H1 (cell line): ENCODE measurements around the gene TMEM198. TPM values are rescaled to one million over a fixed set of nuclear protein-coding genes. Genes with fewer than 3 reads are reported as not detected.
A peak's percentile ranks its signal among the peaks of the same experiment; 100 is the strongest.

Experiments
- CTCF ChIA-PET: fragments of 300-600 bp; sonication (Branson Sonifier 250); formaldehyde crosslinking; loops from one replicate; lab custom pipeline; 2021; ENCODE audit not compliant: partially characterized antibody; lab: Charles Lee
- POLR2A ChIA-PET: fragments of 300-600 bp; sonication (Branson Sonifier 250); formaldehyde crosslinking; loops from one replicate; lab custom pipeline; 2021; ENCODE audit warnings: inconsistent platforms; ENCODE audit not compliant: partially characterized antibody; lab: Charles Lee
- DNase-seq, 2 experiments: peaks; one replicate each; pipeline versions ENCODE4 v3.0.0 to v3.0.0-alpha.2; 2010 to 2022; ENCODE audit warnings: low spot score in 2 of 2, low read depth in 1 of 2, mixed read lengths in 1 of 2
- FAIRE-seq: peaks from 2 replicates; lab custom pipeline; 2011; peaks lifted over from hg19 to GRCh38; lab: Jason Lieb, UNC
- H2AFZ ChIP-seq: 2 replicates; pipeline ENCODE4 v1.8.1; 2012; ENCODE audit warnings: low read length, inconsistent platforms
- H2AK5ac ChIP-seq: 2 replicates; pipeline ENCODE4 v1.6.1; 2013; ENCODE audit warnings: low read depth, low read length
- H2BK120ac ChIP-seq: replicated peaks from 2 replicates; pipeline ENCODE3; 2013; ENCODE audit warnings: low read depth, low read length, inconsistent platforms
- H2BK12ac ChIP-seq: 2 replicates; pipeline ENCODE4 v1.6.1; 2013; ENCODE audit warnings: low read depth, low read length
- H2BK15ac ChIP-seq: 2 replicates; pipeline ENCODE4 v1.6.1; 2013; ENCODE audit warnings: low read length
- H2BK20ac ChIP-seq: 2 replicates; pipeline ENCODE4 v1.6.1; 2013; ENCODE audit warnings: low read length
- H2BK5ac ChIP-seq: 2 replicates; pipeline ENCODE4 v1.6.1; 2013; ENCODE audit warnings: low read depth, low read length
- H3K14ac ChIP-seq: 2 replicates; pipeline ENCODE4 v1.6.1; 2013; ENCODE audit warnings: inconsistent platforms; ENCODE audit not compliant: insufficient read length
- H3K18ac ChIP-seq: 2 replicates; pipeline ENCODE4 v1.6.1; 2013; ENCODE audit warnings: low read length; ENCODE audit errors: extremely low read depth
- H3K23ac ChIP-seq: 2 replicates; pipeline ENCODE4 v1.6.1; 2013; ENCODE audit warnings: inconsistent platforms; ENCODE audit not compliant: insufficient read length
- H3K23me2 ChIP-seq: 2 replicates; pipeline ENCODE4 v1.6.1; 2013; ENCODE audit warnings: low read depth, low read length
- H3K27ac ChIP-seq: 2 replicates; pipeline ENCODE4 v1.6.1; 2011; ENCODE audit warnings: low read depth, low read length, inconsistent platforms
- H3K27me3 ChIP-seq, 4 experiments: replicated peaks in 1 of 4; 1 replicate in 1 of 4; 2 replicates in 3 of 4; pipeline versions ENCODE4 v1.6.1 to v1.8.1; 2011 to 2013; ENCODE audit warnings: low read length in 3 of 4, mild to moderate bottlenecking in 3 of 4, inconsistent platforms in 2 of 4, mixed read lengths in 2 of 4, moderate library complexity in 1 of 4; ENCODE audit not compliant: control insufficient read depth in 3 of 4, insufficient read depth in 3 of 4; ENCODE audit errors: extremely low read depth in 1 of 4
- H3K36me3 ChIP-seq, 4 experiments: 2 replicates each; pipeline versions ENCODE4 v1.6.1 to v1.8.1; 2011 to 2013; ENCODE audit warnings: mild to moderate bottlenecking in 4 of 4, low read length in 3 of 4, moderate library complexity in 2 of 4, control low read depth in 1 of 4, inconsistent platforms in 1 of 4; ENCODE audit not compliant: insufficient read depth in 4 of 4, control insufficient read depth in 2 of 4
- H3K4ac ChIP-seq: replicated peaks from 2 replicates; pipeline ENCODE3; 2013; ENCODE audit warnings: low read length, low read depth, mixed read lengths, inconsistent platforms; ENCODE audit not compliant: insufficient read length
- H3K4me1 ChIP-seq, 4 experiments: replicated peaks in 1 of 4; 1 replicate in 1 of 4; 2 replicates in 3 of 4; pipeline versions ENCODE4 v1.6.1 to v1.8.1; 2011 to 2013; ENCODE audit warnings: low read length in 3 of 4, inconsistent platforms in 2 of 4, mixed read lengths in 1 of 4; ENCODE audit not compliant: insufficient read depth in 4 of 4, control insufficient read depth in 3 of 4
- H3K4me2 ChIP-seq, 2 experiments: 2 replicates each; pipeline versions ENCODE4 v1.6.1 to v1.8.1; 2011 to 2013; ENCODE audit warnings: low read depth in 2 of 2, low read length in 2 of 2, control low read depth in 1 of 2, inconsistent platforms in 1 of 2, mild to moderate bottlenecking in 1 of 2; ENCODE audit not compliant: insufficient read depth in 1 of 2
- H3K4me3 ChIP-seq, 4 experiments: fragments of 200-600, 300-600 bp in 1 of 4; sonication (generic), shearing (Covaris generic), sonication (Bioruptor Twin) in 1 of 4; 2 replicates each; pipeline versions ENCODE4 v1.5.1 to v1.8.1; 2011 to 2016; ENCODE audit warnings: low read length in 4 of 4, low read depth in 3 of 4, control low read depth in 2 of 4, inconsistent platforms in 2 of 4, mild to moderate bottlenecking in 2 of 4, mixed read lengths in 1 of 4, moderate library complexity in 1 of 4; ENCODE audit not compliant: insufficient read depth in 2 of 4; ENCODE audit errors: extremely low read depth in 1 of 4
- H3K56ac ChIP-seq: replicated peaks from 2 replicates; pipeline ENCODE3; 2013; ENCODE audit warnings: low read depth, mild to moderate bottlenecking, mixed read lengths, low read length, inconsistent platforms; ENCODE audit not compliant: insufficient read length
- H3K79me1 ChIP-seq: 2 replicates; pipeline ENCODE4 v1.6.1; 2013; ENCODE audit warnings: low read depth, low read length, control low read depth
- H3K79me2 ChIP-seq, 2 experiments: 2 replicates each; pipeline versions ENCODE4 v1.6.1 to v1.8.1; 2012 to 2013; ENCODE audit warnings: low read length in 2 of 2, mild to moderate bottlenecking in 2 of 2, inconsistent platforms in 1 of 2; ENCODE audit not compliant: insufficient read depth in 2 of 2, control insufficient read depth in 1 of 2
- H3K9ac ChIP-seq, 4 experiments: replicated peaks in 1 of 4; 1 replicate in 1 of 4; 2 replicates in 3 of 4; pipeline versions ENCODE4 v1.6.1 to v1.8.1; 2011 to 2013; ENCODE audit warnings: low read depth in 3 of 4, low read length in 3 of 4, control low read depth in 2 of 4, mild to moderate bottlenecking in 2 of 4, moderate library complexity in 2 of 4, inconsistent platforms in 1 of 4; ENCODE audit errors: extremely low read depth in 1 of 4
- H3K9me3 ChIP-seq, 2 experiments: 2 replicates each; pipeline versions ENCODE4 v1.6.1 to v1.8.1; 2012 to 2013; ENCODE audit warnings: mild to moderate bottlenecking in 2 of 2, moderate library complexity in 2 of 2, control low read depth in 1 of 2, inconsistent platforms in 1 of 2, low read depth in 1 of 2, low read length in 1 of 2, mixed read lengths in 1 of 2; ENCODE audit not compliant: insufficient read depth in 2 of 2
- H4K20me1 ChIP-seq, 2 experiments: replicated peaks in 1 of 2; 2 replicates each; pipeline versions ENCODE3 to v1.8.1; 2011 to 2013; ENCODE audit warnings: inconsistent platforms in 2 of 2, low read length in 2 of 2, mild to moderate bottlenecking in 1 of 2; ENCODE audit not compliant: insufficient read depth in 2 of 2, control insufficient read depth in 1 of 2
- H4K5ac ChIP-seq: 2 replicates; pipeline ENCODE4 v1.6.1; 2013; ENCODE audit warnings: low read length, low read depth, mixed read lengths, inconsistent platforms; ENCODE audit not compliant: insufficient read length
- H4K8ac ChIP-seq: 2 replicates; pipeline ENCODE4 v1.8.0; 2013; ENCODE audit warnings: mild to moderate bottlenecking, moderate library complexity, low read length, inconsistent platforms; ENCODE audit not compliant: insufficient read depth; ENCODE audit errors: extremely low read depth
- H4K91ac ChIP-seq: replicated peaks from 2 replicates; pipeline ENCODE3; 2013; ENCODE audit warnings: low read length, mixed read lengths, inconsistent platforms; ENCODE audit not compliant: insufficient read length
- CBX8 ChIP-seq: fragments of 300-800, 300-1000 bp; sonication (generic); IDR thresholded peaks from 2 replicates; pipeline ENCODE4 v1.7.1; 2016; ENCODE audit warnings: low read depth, low read length, borderline replicate concordance
- HDAC2 ChIP-seq, 2 experiments: fragments of 300-600 bp in 1 of 2; sonication (generic) in 1 of 2; IDR thresholded peaks; 2 replicates each; pipeline ENCODE4 v1.6.1; 2011 to 2012; ENCODE audit warnings: low read depth in 2 of 2, low read length in 2 of 2, mild to moderate bottlenecking in 2 of 2, moderate library complexity in 2 of 2, borderline replicate concordance in 1 of 2, inconsistent platforms in 1 of 2
- NRF1 ChIP-seq: IDR thresholded peaks from 2 replicates; pipeline ENCODE4 v1.6.1; 2011; ENCODE audit warnings: mild to moderate bottlenecking, low read depth, low read length, improper control_type of control experiment
- RAD21 ChIP-seq, 2 experiments: IDR thresholded peaks in 1 of 2; conservative IDR thresholded peaks in 1 of 2; 2 replicates each; pipeline ENCODE4 v1.6.1; 2011; ENCODE audit warnings: low read depth in 2 of 2, low read length in 2 of 2, improper control_type of control experiment in 1 of 2, inconsistent platforms in 1 of 2, mild to moderate bottlenecking in 1 of 2, moderate library complexity in 1 of 2
- RNF2 ChIP-seq: fragments of 200-900, 300-1000 bp; sonication (generic); IDR thresholded peaks from 2 replicates; pipeline ENCODE4 v1.7.1; 2016; ENCODE audit warnings: borderline replicate concordance, low read depth, mild to moderate bottlenecking, antibody characterized with exemption, low read length; ENCODE audit not compliant: poor library complexity, severe bottlenecking; ENCODE audit errors: missing control alignments
- TAF1 ChIP-seq: IDR thresholded peaks from 2 replicates; pipeline ENCODE4 v1.6.1; 2011; ENCODE audit warnings: mild to moderate bottlenecking, low read depth, low read length
- WGBS, 2 experiments: shearing (Covaris generic) in 1 of 2; methylation state at CpG; one replicate each; pipeline versions ENCODE4 v1.1.6 to v1.1.7; 2013 to 2015; ENCODE audit warnings: low lambda C conversion rate in 2 of 2, mixed read lengths in 2 of 2, inconsistent platforms in 1 of 2, low coverage in 1 of 2, missing lambda C conversion rate in 1 of 2; ENCODE audit not compliant: insufficient replicate concordance in 2 of 2, insufficient coverage in 1 of 2, insufficient read length in 1 of 2; ENCODE audit errors: extremely low coverage in 1 of 2, missing lambda C conversion rate in 1 of 2; 5-methylcytosine and 5-hydroxymethylcytosine counted together
- polyA plus RNA-seq, 7 experiments: library from polyadenylated mRNA; depleted of rRNA in 3 of 7; stranded (reverse) in 5 of 7; unstranded in 2 of 7; fragments of >200 nt in 5 of 7; fragments of 200-250 nt in 2 of 7; gene quantifications; 1 replicate in 5 of 7; 2 replicates in 1 of 7; 4 replicates in 1 of 7; pipeline versions ENCODE4 v1.2.1 to v1.2.3, GENCODE V29; 2011 to 2013; ENCODE audit warnings: missing spikeins in 2 of 7, mixed read lengths in 2 of 7
- total RNA-seq: library from RNA; stranded (reverse); fragmentation: NEBNext Ultra II Directional; extraction: Animal tissue kit (Norgen Biotek cat#: 25700); gene quantifications from 2 replicates; pipeline ENCODE4 v1.2.1, GENCODE V29; 2021
- TF ChIP-seq, protein P1 (sequence below), 3 experiments: IDR thresholded peaks; 1 replicate in 2 of 3; 2 replicates in 1 of 3; pipeline versions ENCODE4 v1.5.1 to v1.6.1; 2011; ENCODE audit warnings: low read length in 3 of 3, mild to moderate bottlenecking in 3 of 3, inconsistent platforms in 2 of 3, low read depth in 1 of 3, moderate library complexity in 1 of 3; ENCODE audit not compliant: insufficient read depth in 1 of 3; ENCODE audit errors: control extremely low read depth in 1 of 3
- TF ChIP-seq, protein P2 (sequence below): IDR thresholded peaks from 2 replicates; pipeline ENCODE4 v1.6.1; 2012; ENCODE audit warnings: inconsistent platforms

The TMEM198 gene
- total and polyA plus RNA-seq, 2 of the 8 experiments (the other 6 are each of a cell fraction or from before 2014, with no cell fraction given) = 10.2 to 10.4 TPM

DNA sequence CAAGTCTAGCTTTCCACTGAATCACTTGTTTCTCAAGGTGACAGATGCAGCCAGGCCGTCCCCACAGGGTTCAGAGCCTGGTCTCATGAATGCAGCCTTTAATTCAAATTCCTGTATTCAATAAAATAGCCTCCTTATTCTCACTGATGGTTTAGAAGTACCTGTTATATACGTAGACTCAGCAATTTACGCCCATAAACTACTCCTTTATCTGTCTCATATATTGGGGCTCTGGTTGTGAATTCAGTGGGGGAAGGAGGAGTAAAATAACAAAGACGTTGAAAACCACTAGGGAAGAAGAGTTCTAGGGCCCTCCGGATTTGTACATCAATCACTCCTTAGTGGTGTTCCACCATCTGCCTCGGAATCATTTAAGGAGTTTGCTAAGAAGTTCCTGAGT lies 25.8 kb downstream of the TMEM198 start:
- ChIA-PET POLR2A (interaction anchor here (0.6 to 18.6 kb wide), 7 partner anchors 9 to 59 kb away, joined by 3 to 293 read pairs (median 4); partner anchors contain the start of gene STK11IP), CTCF (interaction anchor here (1.1 to 19.7 kb wide), 3 partner anchors 10 to 70 kb away, joined by 3 to 293 read pairs (median 9); partner anchors contain the start of genes CHPF and TMEM198)
- no peak overlapping the region for H3K23ac ChIP-seq
- H3K4me3 ChIP-seq = peak overlapping the region; percentile 45 to 74 (median 58); a peak in 5 of 8 replicates
- no peak overlapping the region for H2BK120ac ChIP-seq
- no peak overlapping the region for H3K27ac ChIP-seq
- peaks cover 0 to 34% (median 7%) of the 10 kb centered on the region in 4 experiments; a peak in 4 of 8 replicates for H3K36me3 ChIP-seq
- H4K91ac ChIP-seq = no peak overlapping the region
- FAIRE-seq (no peak), DNase-seq (no peak)
- peak overlapping the region; percentile 67 to 79 for H3K4me2 ChIP-seq
- peaks cover 0 to 40% (median 34%) of the 10 kb centered on the region in 4 experiments; a peak in 6 of 7 replicates for H3K4me1 ChIP-seq
- no peak overlapping the region for H3K56ac ChIP-seq
- peaks cover 0 to 7% of the 10 kb centered on the region in 2 experiments; a peak in 2 of 4 replicates for H3K79me2 ChIP-seq
- no peak overlapping the region for H2BK12ac ChIP-seq
- peaks cover 8% of the 10 kb centered on the region; the same call in 1 of the 2 replicates for H3K23me2 ChIP-seq
- peak overlapping the region; percentile 57; the same call in 1 of the 2 replicates for H2AK5ac ChIP-seq
- no peak overlapping the region for H4K5ac ChIP-seq
- peaks cover 0 to 8% of the 10 kb centered on the region in 2 experiments; a peak in 1 of 4 replicates for H3K9me3 ChIP-seq
- no peak overlapping the region for H3K14ac ChIP-seq
- peaks cover 0 to 2% (median 0%) of the 10 kb centered on the region in 4 experiments; a peak in 1 of 7 replicates for H3K27me3 ChIP-seq
- no peak overlapping the region for H3K9ac ChIP-seq
- H2BK15ac ChIP-seq = no peak overlapping the region
- no peaks in the 10 kb centered on the region for H3K79me1 ChIP-seq
- no peak overlapping the region for H2AFZ ChIP-seq
- H3K18ac ChIP-seq = no peak overlapping the region
- WGBS, 2 experiments = 86% methylated on average over 6 of the region's 6 CpGs; no CpG with 5 or more reads in 1 of the 2 experiments
- no peaks in the 10 kb centered on the region for H4K20me1 ChIP-seq
- no peak overlapping the region for H3K4ac ChIP-seq
- no peak overlapping the region for H2BK5ac ChIP-seq
- no peak overlapping the region for H4K8ac ChIP-seq
- H2BK20ac ChIP-seq = no peak overlapping the region
- TF ChIP-seq NRF1 = no peak
- TF ChIP-seq TAF1 = no peak
- no peak for TF ChIP-seq RNF2
- TF ChIP-seq, protein P1, sequence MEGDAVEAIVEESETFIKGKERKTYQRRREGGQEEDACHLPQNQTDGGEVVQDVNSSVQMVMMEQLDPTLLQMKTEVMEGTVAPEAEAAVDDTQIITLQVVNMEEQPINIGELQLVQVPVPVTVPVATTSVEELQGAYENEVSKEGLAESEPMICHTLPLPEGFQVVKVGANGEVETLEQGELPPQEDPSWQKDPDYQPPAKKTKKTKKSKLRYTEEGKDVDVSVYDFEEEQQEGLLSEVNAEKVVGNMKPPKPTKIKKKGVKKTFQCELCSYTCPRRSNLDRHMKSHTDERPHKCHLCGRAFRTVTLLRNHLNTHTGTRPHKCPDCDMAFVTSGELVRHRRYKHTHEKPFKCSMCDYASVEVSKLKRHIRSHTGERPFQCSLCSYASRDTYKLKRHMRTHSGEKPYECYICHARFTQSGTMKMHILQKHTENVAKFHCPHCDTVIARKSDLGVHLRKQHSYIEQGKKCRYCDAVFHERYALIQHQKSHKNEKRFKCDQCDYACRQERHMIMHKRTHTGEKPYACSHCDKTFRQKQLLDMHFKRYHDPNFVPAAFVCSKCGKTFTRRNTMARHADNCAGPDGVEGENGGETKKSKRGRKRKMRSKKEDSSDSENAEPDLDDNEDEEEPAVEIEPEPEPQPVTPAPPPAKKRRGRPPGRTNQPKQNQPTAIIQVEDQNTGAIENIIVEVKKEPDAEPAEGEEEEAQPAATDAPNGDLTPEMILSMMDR (IDR thresholded peaks at IDR 0.05; ENCODE audit: control extremely low read depth in 1 of 3, insufficient read depth in 1 of 3, low read depth in 1 of 3, low read length in 3 of 3) = no peak
- TF ChIP-seq, protein P2, sequence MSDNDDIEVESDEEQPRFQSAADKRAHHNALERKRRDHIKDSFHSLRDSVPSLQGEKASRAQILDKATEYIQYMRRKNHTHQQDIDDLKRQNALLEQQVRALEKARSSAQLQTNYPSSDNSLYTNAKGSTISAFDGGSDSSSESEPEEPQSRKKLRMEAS = no peak
- no peak for TF ChIP-seq HDAC2 (IDR thresholded peaks at IDR 0.05; ENCODE audit: borderline replicate concordance in 1 of 2, low read depth in 2 of 2, low read length in 2 of 2)
- no peak for TF ChIP-seq RAD21 (IDR thresholded peaks at IDR 0.05 in 1 of 2, conservative IDR thresholded peaks at IDR 0.05 in 1 of 2; ENCODE audit: low read depth in 2 of 2, low read length in 2 of 2)
- no peak for TF ChIP-seq CBX8
